GOT3 (cell line): ENCODE data around the gene ZNG1F.
"Not testable (repeated sequence)": the region's sequence is repeated elsewhere in the genome, so short reads cannot be mapped to it uniquely, and the experiment has no call there.

Experiments
- DNase-seq: peaks from one replicate; lab custom pipeline; 2025; ENCODE audit warnings: mixed read lengths; lab: John Stamatoyannopoulos, UW

ZNG1F gene

DNA sequence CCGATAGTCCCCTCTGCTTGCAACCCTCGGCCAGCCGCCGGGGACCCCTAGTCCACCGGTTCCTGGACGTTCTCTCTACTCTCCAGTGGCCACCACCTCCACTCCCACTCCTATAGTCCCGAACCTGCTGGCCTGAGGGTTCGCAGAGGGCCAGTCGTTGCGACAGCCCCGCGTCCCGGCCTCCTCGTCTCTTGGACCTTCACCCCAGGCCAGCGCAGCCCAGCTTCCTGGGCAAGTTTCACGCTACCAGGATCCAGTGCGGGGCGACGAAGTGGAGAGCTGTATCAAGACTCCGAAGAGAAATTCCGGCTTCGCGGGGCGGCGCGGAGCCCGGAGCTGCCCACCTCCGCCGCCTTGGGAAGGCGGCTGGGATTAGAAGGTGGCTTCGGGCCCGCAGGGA lies 65.7 kb downstream of the ZNG1F start:
- not testable (repeated sequence) for DNase-seq

DNA sequence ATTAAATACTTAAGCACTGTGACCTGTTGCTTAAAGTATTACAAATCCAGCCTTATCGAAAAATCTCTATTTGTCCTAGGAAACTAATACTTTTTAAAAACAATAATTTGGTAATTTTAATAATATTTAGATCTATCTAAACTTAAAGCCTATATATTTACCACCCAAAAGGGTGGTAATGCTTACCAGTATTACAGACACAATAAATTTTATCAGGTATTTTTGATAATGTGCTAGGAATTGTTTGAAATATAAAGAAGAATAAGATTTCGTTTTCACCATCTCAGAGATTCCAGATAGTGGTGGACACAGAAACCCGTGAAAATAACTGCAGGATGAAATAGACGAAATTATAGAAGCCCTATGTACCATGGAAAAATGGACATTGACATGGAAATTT lies 68.4 kb downstream of the ZNG1F start:
- not testable (repeated sequence) for DNase-seq

DNA sequence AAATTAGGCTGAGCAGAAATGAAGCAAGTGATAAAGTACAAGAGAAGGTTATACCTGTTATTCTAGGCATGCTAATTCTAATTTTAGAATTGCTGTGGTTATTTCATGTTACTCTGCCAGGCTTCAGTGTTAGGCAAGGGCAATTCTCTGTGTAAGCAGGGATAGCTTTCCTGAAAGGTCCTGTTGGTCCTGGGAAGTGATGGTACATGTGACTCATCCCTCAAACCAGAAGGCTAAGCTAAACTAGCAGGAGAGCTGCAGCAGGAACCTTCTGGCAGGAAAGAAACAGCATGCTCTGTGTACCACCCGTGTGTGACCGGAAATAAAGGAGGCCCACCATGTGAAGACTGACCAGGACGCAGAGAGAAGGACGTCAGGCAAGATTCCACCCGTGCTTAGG lies 69.4 kb downstream of the ZNG1F start:
- not testable (repeated sequence) for DNase-seq

DNA sequence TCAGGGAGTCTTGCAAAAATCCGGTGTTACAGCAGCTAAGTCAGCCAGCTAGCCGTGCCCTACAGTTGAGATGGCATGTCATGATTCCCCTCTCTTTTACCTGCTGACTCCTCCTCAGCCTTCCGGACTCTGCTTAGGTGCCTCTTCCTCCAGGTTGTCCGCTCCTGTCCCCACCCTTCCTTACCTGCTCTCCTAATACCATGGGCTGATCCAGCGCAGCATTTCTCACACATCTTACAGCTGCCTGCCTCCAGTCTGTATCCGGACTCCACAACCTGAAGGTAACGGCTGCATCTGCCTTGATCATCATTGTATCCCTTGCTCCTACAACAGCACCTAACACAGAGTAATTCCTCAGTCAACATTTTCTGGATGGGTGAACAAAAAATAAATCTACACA lies 69.8 kb downstream of the ZNG1F start:
- DNase-seq: not testable (repeated sequence)

DNA sequence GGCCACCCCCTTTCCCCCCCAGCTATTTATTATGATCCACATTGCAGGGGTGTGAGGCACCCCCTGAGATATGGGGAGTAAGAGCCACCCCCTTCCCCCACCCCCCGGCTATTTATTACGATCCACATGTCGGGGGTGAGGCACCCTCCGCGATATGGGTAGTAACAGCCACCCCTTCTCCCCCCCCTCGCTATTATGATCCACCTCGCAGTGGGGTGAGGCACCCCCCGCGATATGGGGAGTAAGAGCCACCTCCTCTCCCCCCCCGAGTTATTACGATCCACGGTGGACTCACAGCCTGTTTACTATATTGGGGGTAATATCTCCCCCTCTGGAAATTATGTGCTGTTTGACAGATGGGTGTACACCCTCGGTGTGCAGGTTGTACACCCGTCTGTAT lies 75.8 kb downstream of the ZNG1F start:
- not testable (repeated sequence) for DNase-seq

DNA sequence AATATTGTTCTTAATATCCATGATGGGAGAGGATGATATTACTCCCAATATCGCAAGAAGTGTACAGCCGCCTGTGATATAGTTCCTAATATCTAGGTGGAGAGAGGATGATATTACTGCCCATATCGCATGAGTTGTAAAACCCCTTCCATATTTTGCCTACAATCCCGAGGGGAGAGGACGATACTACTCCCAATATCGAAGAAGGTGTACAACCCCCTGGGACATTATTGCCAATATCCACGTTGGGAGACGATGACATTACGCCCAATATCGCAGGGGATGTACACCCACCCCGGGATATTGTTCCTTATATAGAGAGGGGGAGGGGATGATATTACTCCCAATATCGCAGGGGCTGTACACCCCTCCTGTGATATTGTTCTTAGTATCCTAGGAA lies 77.7 kb downstream of the ZNG1F start:
- DNase-seq: not testable (repeated sequence)

DNA sequence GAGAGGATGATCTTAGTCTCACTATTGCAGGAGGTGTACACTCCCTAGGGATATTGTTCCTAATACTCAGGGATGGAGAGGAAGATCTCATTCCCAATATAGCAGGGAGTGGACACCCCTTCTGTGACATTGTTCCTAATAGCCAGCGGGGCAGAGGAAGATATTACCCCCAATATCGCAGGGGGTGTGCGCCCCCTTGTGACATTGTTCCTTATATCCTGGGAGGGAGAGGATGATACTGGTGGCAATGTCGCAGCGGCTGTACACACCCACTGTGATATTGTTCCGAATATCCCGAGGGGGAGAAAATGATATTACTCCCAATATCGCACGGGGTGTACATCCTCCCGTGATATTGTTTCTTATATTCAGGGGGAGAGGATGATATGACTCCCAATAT lies 78.2 kb downstream of the ZNG1F start:
- not testable (repeated sequence) for DNase-seq

DNA sequence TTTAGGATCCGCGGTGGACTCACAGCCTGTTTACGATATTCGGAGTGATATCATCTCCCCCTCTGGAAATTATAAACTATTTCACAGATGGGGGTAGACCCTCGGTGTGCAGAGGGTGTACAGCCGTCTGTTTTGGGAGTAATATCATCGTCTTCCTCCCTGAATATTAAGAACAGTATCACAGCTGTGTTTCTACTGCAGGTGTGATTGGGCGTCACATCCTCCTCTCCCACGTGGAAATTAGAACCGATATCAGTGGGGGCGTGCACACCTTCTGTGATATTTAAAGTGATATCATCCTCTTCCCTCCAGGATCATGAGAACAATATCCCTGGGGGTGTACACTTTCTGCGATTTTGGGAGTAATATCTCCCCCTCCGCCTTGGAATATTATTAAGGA lies 79.9 kb downstream of the ZNG1F start:
- DNase-seq: not testable (repeated sequence)

DNA sequence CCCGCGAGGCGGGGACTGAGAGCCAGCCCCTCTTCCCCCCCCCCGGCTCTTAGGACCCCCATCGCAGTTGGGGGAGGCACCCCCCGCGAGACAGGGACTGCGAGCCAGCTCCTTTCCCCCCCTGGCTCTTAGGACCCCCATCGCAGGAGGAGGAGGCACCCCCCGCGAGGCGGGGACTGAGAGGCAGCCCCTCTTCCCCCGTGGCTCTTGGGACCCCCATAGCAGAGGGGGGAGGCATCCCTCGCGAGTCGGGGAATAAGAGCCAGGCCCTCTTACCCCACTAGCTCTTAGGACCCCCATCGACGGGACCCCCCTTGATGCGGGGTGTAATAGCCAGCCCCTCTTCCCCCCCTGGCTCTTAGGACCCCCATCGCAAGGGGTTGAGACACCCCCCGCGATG lies 80.3 kb downstream of the ZNG1F start:
- DNase-seq: not testable (repeated sequence)

DNA sequence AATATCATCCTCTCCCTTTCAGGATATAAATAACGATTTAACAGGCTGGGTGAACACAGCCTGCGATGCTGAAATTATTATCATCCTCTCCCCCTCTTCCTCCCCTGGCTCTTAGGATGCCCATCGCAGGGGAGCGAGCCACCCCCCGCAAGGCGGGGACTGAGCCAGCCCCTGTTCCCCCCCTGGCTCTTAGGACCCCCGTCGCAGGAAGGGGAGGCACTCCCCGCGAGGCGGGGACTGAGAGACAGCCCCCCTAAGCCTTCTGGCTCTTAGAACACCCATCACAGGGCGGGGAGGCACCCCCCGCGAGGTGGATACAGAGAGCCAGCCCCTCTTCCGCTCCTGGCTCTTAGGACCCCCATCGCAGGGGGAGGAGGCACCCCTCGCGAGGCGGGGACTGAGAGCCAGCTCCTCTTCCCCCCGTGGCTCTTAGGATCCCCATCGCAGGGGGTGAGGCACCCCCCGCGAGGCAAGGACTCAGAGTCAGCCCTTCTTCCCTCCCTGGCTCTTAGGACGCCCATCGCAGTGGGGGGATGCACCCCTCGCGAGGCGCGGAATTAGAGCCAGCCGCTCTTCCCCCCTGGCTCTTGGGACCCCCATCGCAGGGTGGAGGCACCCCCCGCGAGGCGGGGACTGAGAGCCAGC lies 82.5 kb downstream of the ZNG1F start:
- not testable (repeated sequence) for DNase-seq

DNA sequence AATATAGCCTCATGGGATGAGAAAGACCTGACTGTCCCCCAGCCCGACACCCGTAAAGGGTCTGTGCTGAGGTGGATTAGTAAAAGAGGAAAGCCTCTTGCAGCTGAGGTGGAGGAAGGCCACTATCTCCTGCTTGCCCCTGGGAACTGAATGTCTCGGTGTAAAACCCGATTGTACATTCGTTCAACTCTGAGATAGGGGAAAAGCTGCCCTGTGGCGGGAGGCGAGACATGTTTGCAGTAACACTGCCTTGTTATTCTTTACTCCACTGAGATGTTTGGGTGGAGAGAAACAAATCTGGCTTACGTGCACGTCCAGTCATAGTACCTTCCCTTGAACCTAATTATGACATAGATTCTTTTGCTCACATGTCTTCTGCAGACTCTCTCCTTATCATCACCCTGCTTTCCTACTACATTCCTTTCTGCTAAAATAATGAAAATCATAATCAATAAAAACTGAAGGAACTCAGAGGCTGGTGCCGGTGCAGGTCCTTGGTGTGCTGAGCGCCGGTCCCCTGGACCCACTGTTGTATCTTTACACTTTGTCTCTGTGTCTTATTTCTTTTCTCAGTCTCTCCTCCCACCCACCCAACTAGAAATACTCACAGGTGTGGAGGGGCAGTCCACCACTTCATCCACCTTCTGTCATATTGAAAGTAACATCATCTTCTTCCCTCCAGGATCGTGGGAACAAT lies 83.4 kb downstream of the ZNG1F start:
- not testable (repeated sequence) for DNase-seq

DNA sequence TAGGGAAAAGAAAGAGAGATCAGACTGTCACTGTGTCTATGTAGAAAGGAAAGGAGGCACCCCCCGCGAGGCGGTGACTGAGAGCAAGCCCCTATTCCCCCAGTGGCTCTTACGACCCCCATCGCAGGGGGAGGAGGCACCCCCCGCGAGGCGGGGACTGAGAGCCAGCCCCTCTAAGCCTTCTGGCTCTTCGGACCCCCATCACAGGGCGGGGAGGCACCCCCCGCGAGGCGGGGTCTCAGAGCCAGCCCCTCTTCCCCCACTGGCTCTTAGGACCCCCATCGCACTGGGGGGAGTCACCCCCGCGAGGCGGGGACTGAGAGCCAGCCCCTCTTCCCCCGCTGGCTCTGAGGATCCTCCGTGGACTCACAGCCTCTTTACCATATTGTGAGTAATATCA lies 84.6 kb downstream of the ZNG1F start:
- not testable (repeated sequence) for DNase-seq

DNA sequence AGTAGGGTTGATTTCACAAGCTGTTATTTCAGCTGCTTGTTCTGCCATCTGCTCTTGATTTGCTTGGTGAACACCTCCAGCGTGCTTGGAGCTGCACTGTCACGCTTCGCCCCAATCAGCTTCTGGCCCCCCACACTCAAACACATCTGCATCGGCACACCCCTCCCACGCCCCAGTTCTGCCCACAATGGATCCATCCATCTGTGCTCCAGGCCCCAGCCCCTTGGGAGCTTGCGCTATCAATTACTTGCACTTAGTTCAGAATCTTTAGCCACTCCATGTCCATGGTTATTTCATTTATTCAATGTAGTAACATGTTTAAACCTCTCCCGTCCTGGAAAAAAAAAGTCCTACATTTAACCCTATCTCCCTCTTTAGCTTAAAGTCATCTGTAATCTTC lies 88.6 kb downstream of the ZNG1F start:
- DNase-seq: not testable (repeated sequence)

DNA sequence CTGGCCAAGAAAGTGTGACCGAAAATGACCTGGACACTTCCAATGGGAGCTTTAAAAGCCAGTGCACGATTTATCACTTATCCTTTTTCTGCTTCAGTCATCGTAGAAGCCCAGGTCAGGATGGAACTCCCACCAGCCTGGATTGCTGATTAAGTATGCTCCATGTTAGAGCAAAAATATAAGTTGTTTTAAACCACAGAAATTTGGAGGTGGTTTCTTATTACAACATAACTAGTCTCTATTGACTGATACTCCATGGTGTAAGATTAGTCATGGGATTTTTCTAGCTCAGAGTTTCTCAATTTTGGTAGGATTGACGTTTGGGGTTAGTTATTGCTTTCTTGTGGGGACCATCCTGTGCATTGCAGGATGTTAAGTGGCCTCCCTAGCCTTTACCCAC lies 90.4 kb downstream of the ZNG1F start:
- not testable (repeated sequence) for DNase-seq

DNA sequence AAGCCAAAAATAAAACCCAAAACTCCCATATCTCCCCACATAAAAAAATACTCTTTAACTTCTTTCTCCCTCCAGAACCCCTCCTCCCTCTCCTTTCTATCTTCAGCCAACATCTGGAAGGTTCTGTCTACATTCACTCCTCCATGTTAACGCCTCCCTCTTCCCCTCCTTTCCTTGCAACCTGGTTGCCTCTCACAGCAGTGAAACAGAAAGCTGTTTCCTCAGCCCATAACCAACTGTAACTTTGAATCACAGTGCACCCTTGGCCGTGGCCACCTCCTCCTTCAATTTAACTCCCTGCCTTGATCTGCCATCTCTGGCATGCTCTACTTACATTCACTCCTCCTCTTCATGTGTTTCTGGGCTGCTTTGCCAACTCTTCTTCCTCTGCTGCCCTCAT lies 94.1 kb downstream of the ZNG1F start:
- not testable (repeated sequence) for DNase-seq

DNA sequence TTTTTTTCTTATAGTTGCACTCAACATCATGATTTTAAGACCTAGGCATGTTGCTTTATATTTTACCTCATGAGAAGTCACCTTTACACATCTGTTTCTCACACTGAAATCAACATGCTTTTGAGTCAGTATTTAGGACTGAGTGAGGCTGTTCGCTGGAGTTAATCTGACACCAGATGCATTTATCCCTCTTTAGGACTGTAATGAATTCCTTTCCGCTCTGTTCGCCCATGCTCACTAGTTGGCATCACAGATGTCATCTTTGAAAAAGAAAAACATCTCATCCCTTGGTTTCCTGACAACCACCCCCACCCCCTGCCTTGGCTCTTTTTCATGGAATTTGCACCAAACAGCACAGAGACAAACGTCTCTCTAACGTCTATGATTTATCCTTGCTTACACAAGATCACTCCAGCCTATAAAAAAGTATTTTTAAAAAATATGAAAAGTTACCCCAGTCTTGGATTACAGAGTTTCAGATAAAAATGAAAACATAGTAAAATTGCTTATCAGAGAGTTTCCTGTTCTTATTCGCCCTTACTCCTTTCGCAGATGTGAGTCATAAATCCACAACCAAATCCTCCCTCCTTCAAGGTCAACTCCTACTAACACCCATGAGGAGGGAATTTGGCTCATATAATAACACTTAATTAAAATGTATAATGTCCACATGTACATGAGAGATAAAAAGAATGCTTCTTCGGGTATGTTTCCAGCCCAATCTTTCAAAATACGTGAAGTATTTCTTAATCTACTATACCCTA lies 94.9 kb downstream of the ZNG1F start:
- not testable (repeated sequence) for DNase-seq

DNA sequence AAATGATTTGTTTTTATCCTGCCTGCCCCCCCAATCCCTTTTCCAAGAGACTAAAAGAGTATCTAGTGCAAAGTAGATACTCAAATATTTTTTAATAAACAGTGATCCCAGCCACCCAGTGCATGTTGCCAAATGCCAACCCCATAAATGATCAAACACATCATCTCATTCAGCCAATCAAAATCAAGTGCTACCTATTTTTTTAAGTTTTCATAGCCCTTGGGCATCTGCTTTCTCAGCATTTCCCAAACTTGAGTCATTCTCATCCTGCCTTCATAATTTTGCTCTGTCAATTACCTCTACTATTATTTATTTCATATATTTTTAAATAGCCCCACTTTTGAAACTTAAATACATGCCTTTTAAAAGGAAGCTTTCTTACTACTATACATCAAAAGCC lies 98.2 kb downstream of the ZNG1F start:
- DNase-seq: not testable (repeated sequence)

DNA sequence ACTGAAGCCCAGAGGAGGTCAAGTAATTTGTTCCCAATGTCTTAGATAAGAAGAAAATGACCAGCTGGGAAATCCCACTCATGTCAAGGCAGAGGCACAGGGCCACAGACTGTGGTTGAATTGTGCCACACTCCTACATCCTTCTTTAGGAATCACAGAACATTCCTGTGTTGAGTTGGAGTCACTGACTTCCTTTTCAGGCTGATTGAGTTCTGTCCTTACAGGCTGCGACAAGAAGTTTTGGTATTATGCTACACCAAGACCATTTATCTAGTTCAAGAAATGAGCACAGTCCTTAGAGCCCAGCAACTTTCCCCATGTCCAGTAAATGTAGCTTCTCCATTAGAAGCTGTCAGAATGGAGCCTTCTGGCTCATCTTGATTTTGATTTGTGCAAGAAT lies 98.7 kb downstream of the ZNG1F start:
- DNase-seq: not testable (repeated sequence)

DNA sequence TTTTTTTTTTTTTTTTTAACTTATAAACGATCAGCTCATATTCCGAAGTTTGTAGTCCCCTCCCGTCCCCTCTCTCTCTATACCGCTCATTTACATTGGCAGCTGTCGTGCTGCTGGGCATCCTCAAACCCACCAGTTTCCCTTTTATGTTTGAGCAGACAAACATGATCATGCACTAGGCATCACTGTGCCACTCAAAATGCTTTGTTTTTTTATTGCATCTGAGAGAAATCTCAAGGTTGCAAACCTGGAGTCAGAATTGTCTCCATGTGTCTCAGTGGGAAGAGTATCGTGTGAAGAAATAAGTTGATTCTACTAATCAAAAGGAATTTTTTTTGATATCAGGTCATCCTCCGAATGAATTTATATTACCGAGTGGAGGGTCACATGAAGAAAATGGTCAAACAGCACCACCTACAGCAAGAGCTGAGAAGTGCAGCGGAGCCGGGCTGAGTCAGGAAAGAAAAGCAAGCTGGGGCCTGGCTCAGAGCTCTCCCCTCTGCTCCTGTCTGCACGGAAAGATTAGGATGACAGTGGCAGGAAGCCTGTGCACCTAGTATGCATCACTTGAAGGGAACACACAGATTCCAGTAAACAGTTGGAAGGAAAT lies 100.6 kb downstream of the ZNG1F start:
- DNase-seq: not testable (repeated sequence)

DNA sequence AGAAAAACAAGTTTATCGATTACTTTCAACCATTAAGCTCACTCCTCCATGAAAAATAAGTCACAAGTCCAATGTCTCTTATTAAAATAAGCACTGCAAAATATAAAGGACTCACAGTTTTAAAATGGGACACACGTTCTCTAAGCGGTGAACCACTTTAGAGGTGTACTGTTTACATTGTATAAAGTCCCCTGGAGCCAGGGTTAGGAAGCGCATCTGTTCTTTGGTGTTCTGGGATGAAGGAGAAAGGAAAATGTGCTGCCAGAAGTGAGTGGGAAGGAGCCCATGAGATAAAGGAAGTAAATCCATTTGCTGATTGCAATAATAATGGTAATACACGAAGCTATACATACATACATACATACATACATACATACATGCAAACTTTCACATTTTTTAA lies 101.2 kb downstream of the ZNG1F start:
- DNase-seq: not testable (repeated sequence)

DNA sequence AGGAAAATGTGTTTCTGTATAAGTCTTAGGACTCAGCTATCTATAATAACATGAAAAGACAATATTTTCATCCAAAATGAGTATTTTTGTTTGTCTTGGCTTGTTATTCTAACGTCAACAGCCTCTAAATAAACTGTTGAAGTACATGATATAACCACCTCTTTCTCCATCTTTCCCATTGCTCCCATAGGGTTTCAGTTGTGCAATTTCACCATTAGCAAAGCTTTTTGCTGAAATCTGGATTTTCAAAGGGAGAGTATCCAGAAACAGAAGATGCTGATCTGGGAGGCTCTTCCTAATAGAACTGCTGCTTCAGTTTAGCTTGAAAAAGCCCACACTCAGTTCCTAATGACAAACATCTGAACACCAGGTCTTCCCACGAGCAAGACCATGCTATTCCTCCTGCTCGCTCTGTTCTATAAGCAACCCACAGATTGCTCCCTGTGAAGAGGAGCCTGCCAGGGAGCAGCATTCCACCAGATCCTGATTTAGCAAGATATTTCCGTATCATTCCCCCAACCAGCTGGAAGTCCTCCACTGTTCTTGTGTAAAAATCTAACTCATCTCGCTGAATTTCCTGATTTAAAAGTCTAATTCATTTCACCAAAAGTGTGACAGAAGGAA lies 101.8 kb downstream of the ZNG1F start:
- DNase-seq: not testable (repeated sequence)

DNA sequence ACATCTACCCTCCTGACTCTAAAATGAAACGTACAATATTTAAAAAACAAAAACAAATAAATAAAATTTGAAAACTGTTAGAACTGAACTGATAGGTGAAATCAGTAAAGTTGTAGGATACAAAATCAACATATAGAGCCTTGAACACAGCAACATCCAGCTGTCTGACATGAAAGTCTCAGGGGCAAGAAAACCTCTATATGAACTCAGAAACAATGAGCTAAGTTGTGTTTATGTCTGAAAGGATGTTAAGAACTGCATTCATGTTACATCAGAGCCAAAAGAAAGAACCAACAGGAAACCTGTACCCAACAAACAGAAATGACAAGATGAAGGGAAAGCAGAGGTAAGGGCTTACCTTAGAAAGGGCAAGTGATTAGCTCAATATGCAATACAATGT lies 102.4 kb downstream of the ZNG1F start:
- DNase-seq: not testable (repeated sequence)
